Measurements from ENCODE around the gene ARHGAP15. TPM values are rescaled to one million over a fixed set of nuclear protein-coding genes. Genes with fewer than 3 reads are reported as not detected.

Gene ARHGAP15
- total and polyA plus RNA-seq, 2 donors (not counting 1 experiment from before 2014, with no cell fraction given) = 0.07 TPM; not detected in 1

DNA sequence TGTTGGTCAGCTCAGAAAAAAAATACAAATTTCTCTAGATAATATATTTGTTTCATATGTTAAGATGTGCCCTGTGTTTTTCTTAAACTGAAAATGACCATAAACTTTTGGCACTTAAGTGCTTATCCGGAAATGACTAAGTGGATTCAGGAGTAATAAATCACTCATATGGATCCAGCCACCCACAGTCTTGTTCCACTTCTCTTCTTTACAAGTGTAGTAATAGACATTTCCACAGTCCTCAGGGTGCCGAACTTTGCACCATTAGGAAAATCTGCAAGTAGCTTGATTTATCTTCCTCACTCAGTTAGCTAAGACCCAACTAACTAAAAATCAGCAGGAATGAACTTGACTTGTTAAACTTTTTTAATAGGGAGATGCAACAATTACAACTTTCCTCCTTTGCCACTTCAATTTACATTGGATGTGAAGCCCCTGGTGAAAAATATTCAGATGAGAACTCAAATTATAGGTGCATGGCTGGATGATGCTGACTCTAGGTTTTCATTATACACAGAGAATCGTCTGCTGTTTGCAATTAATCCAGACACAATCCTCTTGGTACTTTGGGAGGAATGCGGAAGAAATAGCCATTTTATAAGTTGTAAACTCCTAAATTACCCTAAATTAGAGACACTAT, 322.5 kb downstream of the ARHGAP15 start:
- Histone ChIP-seq H3K4me3 (replicated peaks in 1 of 4; ENCODE audit: control extremely low read depth in 1 of 4, insufficient read depth in 1 of 4, low read depth in 3 of 4, low read length in 4 of 4) (no peak overlapping the region), H3K4me2 (ENCODE audit: extremely low read depth, insufficient read depth, low read length) (no peak overlapping the region), H3K79me2 (ENCODE audit: control insufficient read depth, insufficient read depth, low read length) (no peaks in the 10 kb centered on the region), H2AFZ (ENCODE audit: low read length) (no peak overlapping the region), H4K20me1 (ENCODE audit: control insufficient read depth, extremely low read depth, insufficient read depth, low read length) (no peaks in the 10 kb centered on the region), H3K27me3 (ENCODE audit: control insufficient read depth, insufficient read depth, low read length) (no peaks in the 10 kb centered on the region), H3K9ac (ENCODE audit: insufficient read depth, low read length) (no peak overlapping the region), H3K9me3 (ENCODE audit: control insufficient read depth, insufficient read depth, low read depth, low read length) (no peaks in the 10 kb centered on the region), H3K4me1 (ENCODE audit: control insufficient read depth, extremely low read depth, insufficient read depth, low read length) (no peaks in the 10 kb centered on the region), H3K36me3 (ENCODE audit: control insufficient read depth, insufficient read depth, low read length) (no peaks in the 10 kb centered on the region), H3K27ac (ENCODE audit: insufficient read depth, low read length) (no peak overlapping the region)
- DNase-seq (ENCODE audit: low read depth in 2 of 2) = peak; percentile 47 to 83
- TF ChIP-seq, protein P1, sequence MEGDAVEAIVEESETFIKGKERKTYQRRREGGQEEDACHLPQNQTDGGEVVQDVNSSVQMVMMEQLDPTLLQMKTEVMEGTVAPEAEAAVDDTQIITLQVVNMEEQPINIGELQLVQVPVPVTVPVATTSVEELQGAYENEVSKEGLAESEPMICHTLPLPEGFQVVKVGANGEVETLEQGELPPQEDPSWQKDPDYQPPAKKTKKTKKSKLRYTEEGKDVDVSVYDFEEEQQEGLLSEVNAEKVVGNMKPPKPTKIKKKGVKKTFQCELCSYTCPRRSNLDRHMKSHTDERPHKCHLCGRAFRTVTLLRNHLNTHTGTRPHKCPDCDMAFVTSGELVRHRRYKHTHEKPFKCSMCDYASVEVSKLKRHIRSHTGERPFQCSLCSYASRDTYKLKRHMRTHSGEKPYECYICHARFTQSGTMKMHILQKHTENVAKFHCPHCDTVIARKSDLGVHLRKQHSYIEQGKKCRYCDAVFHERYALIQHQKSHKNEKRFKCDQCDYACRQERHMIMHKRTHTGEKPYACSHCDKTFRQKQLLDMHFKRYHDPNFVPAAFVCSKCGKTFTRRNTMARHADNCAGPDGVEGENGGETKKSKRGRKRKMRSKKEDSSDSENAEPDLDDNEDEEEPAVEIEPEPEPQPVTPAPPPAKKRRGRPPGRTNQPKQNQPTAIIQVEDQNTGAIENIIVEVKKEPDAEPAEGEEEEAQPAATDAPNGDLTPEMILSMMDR (conservative IDR thresholded peaks at IDR 0.05 in 1 of 2, IDR thresholded peaks at IDR 0.05 in 1 of 2; ENCODE audit: low read depth in 1 of 2, low read length in 2 of 2) = no peak
- TF ChIP-seq EZH2 (IDR thresholded peaks at IDR 0.05; ENCODE audit: low read length, missing control alignments) = no peak

DNA sequence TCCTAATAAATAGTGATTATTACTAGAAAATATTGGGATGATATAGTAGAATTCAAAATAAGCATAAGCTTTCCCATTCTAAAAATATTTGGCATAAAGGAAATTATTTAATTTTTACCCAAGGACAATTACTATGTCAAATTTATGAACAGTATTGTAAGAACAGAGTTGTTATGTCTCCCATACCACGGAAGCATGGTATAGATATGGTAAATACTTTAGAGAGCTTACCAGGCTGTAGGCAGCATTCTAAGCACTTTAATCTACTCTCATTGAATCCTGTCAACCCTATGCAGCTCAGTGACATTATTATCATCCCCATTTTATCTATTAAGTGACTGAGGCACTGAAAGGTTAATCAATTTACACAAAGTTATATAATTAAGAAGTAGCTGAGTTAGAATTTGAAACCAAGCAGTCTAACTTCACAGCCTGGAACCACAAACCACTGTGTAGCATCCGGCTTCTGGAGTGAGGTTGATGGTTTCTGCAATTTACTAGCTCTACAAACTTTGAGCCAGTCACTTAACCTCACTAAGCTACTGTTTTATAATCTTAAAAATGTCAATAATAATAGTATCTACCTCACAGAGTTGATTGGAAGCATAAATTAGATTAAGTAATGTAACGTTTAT, 323.7 kb downstream of the ARHGAP15 start:
- H3K27ac ChIP-seq (ENCODE audit: insufficient read depth, low read length) = no peak overlapping the region
- H3K79me2 ChIP-seq (ENCODE audit: control insufficient read depth, insufficient read depth, low read length) = no peaks in the 10 kb centered on the region
- no peaks in the 10 kb centered on the region for H3K36me3 ChIP-seq (ENCODE audit: control insufficient read depth, insufficient read depth, low read length)
- no peaks in the 10 kb centered on the region for H3K4me1 ChIP-seq (ENCODE audit: control insufficient read depth, extremely low read depth, insufficient read depth, low read length)
- H3K9me3 ChIP-seq (ENCODE audit: control insufficient read depth, insufficient read depth, low read depth, low read length) = no peaks in the 10 kb centered on the region
- no peak overlapping the region for H3K4me2 ChIP-seq (ENCODE audit: extremely low read depth, insufficient read depth, low read length)
- no peak for DNase-seq (ENCODE audit: low read depth in 2 of 2)
- H3K4me3 ChIP-seq (replicated peaks in 1 of 4; ENCODE audit: control extremely low read depth in 1 of 4, insufficient read depth in 1 of 4, low read depth in 3 of 4, low read length in 4 of 4) = no peak overlapping the region
- H3K9ac ChIP-seq (ENCODE audit: insufficient read depth, low read length) = no peak overlapping the region
- TF ChIP-seq, protein P1 (conservative IDR thresholded peaks at IDR 0.05 in 1 of 2, IDR thresholded peaks at IDR 0.05 in 1 of 2; ENCODE audit: low read depth in 1 of 2, low read length in 2 of 2) = no peak
- no peak for TF ChIP-seq EZH2 (IDR thresholded peaks at IDR 0.05; ENCODE audit: low read length, missing control alignments)
- H4K20me1 ChIP-seq (ENCODE audit: control insufficient read depth, extremely low read depth, insufficient read depth, low read length) = no peaks in the 10 kb centered on the region
- no peaks in the 10 kb centered on the region for H3K27me3 ChIP-seq (ENCODE audit: control insufficient read depth, insufficient read depth, low read length)
- H2AFZ ChIP-seq (ENCODE audit: low read length) = no peak overlapping the region

DNA sequence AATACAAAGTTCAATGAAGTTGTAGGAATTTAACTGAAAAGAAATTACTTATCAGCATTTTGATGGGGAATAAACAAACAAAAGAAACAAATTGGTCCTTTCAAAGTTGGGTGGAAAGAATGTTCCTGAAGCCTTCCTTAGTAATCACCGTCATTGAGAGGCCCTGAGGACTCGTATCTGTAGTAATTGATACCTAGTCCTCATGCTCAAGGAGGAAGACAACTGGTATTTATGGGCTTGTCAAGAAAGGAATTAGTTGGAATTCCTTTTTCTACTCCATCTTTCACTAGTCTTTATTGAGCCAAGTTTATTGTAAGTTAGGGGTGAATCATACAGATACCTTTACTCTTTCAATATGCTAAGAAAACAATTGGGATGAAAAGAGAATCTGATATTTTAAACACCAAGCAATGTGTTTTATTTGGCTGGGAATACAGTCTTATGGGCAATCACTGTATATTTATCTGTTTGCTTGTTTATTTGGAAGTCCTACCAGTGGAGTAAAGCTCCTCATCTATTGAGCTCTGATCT, 324.8 kb downstream of the ARHGAP15 start:
- TF ChIP-seq EZH2 (IDR thresholded peaks at IDR 0.05; ENCODE audit: low read length, missing control alignments) = no peak
- TF ChIP-seq, protein P1 (conservative IDR thresholded peaks at IDR 0.05 in 1 of 2, IDR thresholded peaks at IDR 0.05 in 1 of 2; ENCODE audit: low read depth in 1 of 2, low read length in 2 of 2) = no peak
- H3K79me2 ChIP-seq (ENCODE audit: control insufficient read depth, insufficient read depth, low read length) = no peaks in the 10 kb centered on the region
- no peak overlapping the region for H3K4me3 ChIP-seq (replicated peaks in 1 of 4; ENCODE audit: control extremely low read depth in 1 of 4, insufficient read depth in 1 of 4, low read depth in 3 of 4, low read length in 4 of 4)
- DNase-seq (ENCODE audit: low read depth in 2 of 2) = peak in 1 of 2 donors; percentile 34
- H3K9ac ChIP-seq (ENCODE audit: insufficient read depth, low read length) = no peak overlapping the region
- H3K27ac ChIP-seq (ENCODE audit: insufficient read depth, low read length) = no peak overlapping the region
- H3K36me3 ChIP-seq (ENCODE audit: control insufficient read depth, insufficient read depth, low read length) = no peaks in the 10 kb centered on the region
- no peaks in the 10 kb centered on the region for H3K9me3 ChIP-seq (ENCODE audit: control insufficient read depth, insufficient read depth, low read depth, low read length)
- H2AFZ ChIP-seq (ENCODE audit: low read length) = no peak overlapping the region
- H3K27me3 ChIP-seq (ENCODE audit: control insufficient read depth, insufficient read depth, low read length) = no peaks in the 10 kb centered on the region
- H3K4me1 ChIP-seq (ENCODE audit: control insufficient read depth, extremely low read depth, insufficient read depth, low read length) = no peaks in the 10 kb centered on the region
- H3K4me2 ChIP-seq (ENCODE audit: extremely low read depth, insufficient read depth, low read length) = no peak overlapping the region
- H4K20me1 ChIP-seq (ENCODE audit: control insufficient read depth, extremely low read depth, insufficient read depth, low read length) = no peaks in the 10 kb centered on the region

Data from fibroblast of lung (primary cell).